Measurements from ENCODE around the gene AUP1. TPM values are rescaled to one million over a fixed set of nuclear protein-coding genes. Genes with fewer than 3 reads are reported as not detected.

AUP1 gene
- total RNA-seq, 1 experiment from 2014 or later, result 91.5 TPM

DNA sequence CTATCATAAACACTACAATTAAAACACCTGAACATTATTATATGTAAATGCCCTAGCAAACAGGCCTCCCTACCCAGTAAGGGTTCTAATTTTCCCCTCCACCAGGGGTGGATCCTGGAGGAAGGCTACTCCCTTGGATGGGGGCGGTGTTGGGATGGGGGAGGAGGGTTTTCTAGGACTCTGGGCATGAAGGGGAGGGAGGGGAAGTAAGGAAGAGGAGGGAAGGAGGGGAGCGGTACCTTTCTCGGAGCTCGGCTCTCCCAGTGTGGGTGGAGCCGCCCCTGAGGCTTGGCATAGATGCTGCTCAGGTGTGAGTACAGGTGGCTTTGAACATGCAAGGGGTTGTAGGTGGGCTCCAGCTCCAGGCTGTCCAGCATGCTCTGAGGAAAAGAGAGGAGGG is 30.4 kb upstream of the AUP1 start:
- H3K4me1 ChIP-seq (ENCODE audit: insufficient read depth, low read length), result 0 out of 2 replicates have a peak, but pooled peaks cover 3% of the 10 kb centered on the region
- H3K27me3 ChIP-seq (ENCODE audit: insufficient read depth, low read length), result no peaks in the 10 kb centered on the region; the same call in 1 of the 2 replicates
- no peak overlapping the region for H3K18ac ChIP-seq (ENCODE audit: insufficient read length, low read depth, low read length)
- Mint-ChIP-seq H3K4me1 (peaks cover 11 to 17% of the 10 kb centered on the region in 2 experiments), H3K36me3 (ENCODE audit: insufficient read depth in 1 of 3, low read depth in 3 of 3) (peaks cover 0 to 16% (median 12%) of the 10 kb centered on the region in 3 experiments; a peak in 4 of 7 replicates), H3K9me3 (no peaks in the 10 kb centered on the region), H3K27ac (peak overlapping the region in 1 of 3 experiments; percentile 83; a peak in 2 of 7 replicates), H3K27me3 (ENCODE audit: low read depth) (peaks cover 36% of the 10 kb centered on the region), H3K4me3 (peak overlapping the region in 1 of 2 experiments; percentile 2; a peak in 1 of 5 replicates)
- no CpG with 5 or more reads among the region's 5 CpGs for WGBS (ENCODE audit: extremely low coverage, insufficient read length, low lambda C conversion rate)
- H3T11ph ChIP-seq (ENCODE audit: low read length), result no peak overlapping the region
- H2AK5ac ChIP-seq (ENCODE audit: insufficient read length, low read length), result no peak overlapping the region
- H4K8ac ChIP-seq (replicated peaks; ENCODE audit: insufficient read length, low read depth, low read length), result no peak overlapping the region
- no peaks in the 10 kb centered on the region for H3K79me1 ChIP-seq (ENCODE audit: insufficient read depth, low read depth, low read length, poor library complexity, severe bottlenecking)
- H3K14ac ChIP-seq (ENCODE audit: insufficient read depth, low read length), result no peak overlapping the region; the same call in 1 of the 2 replicates
- H3K23ac ChIP-seq (ENCODE audit: insufficient read length, low read depth, low read length), result no peak overlapping the region
- peak; percentile 59 for DNase-seq
- H2BK20ac ChIP-seq (ENCODE audit: low read depth, low read length, poor library complexity, severe bottlenecking), result no peak overlapping the region
- H4K91ac ChIP-seq (ENCODE audit: insufficient read length, low read depth, low read length), result no peak overlapping the region
- no peak overlapping the region for H2BK12ac ChIP-seq (ENCODE audit: insufficient read length, low read depth, low read length)
- no peaks in the 10 kb centered on the region for H3K9me3 ChIP-seq (ENCODE audit: control insufficient read depth, low read depth, low read length)
- peak overlapping the region; percentile 11 for H3K4me2 ChIP-seq (ENCODE audit: insufficient read depth, insufficient read length, low read length)
- no peaks in the 10 kb centered on the region for H3K79me2 ChIP-seq (ENCODE audit: insufficient read depth, low read length)
- no peak for TF ChIP-seq CTCF (conservative IDR thresholded peaks at IDR 0.05)
- peaks cover 9% of the 10 kb centered on the region for H3K23me2 ChIP-seq (ENCODE audit: insufficient read length, low read depth, low read length, poor library complexity, severe bottlenecking)
- no peak overlapping the region for H2BK15ac ChIP-seq (ENCODE audit: low read depth, low read length)
- no peak overlapping the region for H3K56ac ChIP-seq (ENCODE audit: insufficient read length, low read depth, low read length)
- H3K4ac ChIP-seq (ENCODE audit: low read depth, low read length), result no peak overlapping the region
- H2AFZ ChIP-seq (ENCODE audit: low read length), result no peak overlapping the region
- H2BK5ac ChIP-seq (ENCODE audit: insufficient read length, low read length), result no peak overlapping the region
- no peak overlapping the region for H3K9ac ChIP-seq (ENCODE audit: extremely low read depth, insufficient read length, low read length)
- H4K20me1 ChIP-seq (ENCODE audit: control insufficient read depth, insufficient read depth, insufficient read length), result no peaks in the 10 kb centered on the region
- no peak overlapping the region for H4K5ac ChIP-seq (ENCODE audit: insufficient read length, low read depth, low read length)
- H2BK120ac ChIP-seq (ENCODE audit: low read depth, low read length, poor library complexity, severe bottlenecking), result no peak overlapping the region
- no peak overlapping the region for H3K27ac ChIP-seq (ENCODE audit: insufficient read length, low read depth, low read length)

All from H9 (cell line).